K562 (cell line): ENCODE results near the gene DENND5B. TPM values are rescaled to one million over a fixed set of nuclear protein-coding genes. Genes with fewer than 3 reads are reported as not detected.

Source experiments
- ATAC-seq: fragments of 200-7000 bp; cut with Tn5 transposase; 3 replicates; pipeline ENCODE4 v1.9.1; 2020; ENCODE audit warnings: moderate library complexity
- BruUV-seq: library from RNA; stranded (reverse); fragments of 400-500 nt; replicated peaks from 2 replicates; lab custom pipeline; 2021; lab: Mats Ljungman, UMichigan
- CTCF ChIA-PET: fragments of 300-600 bp; formaldehyde crosslinking; extraction: SDS; loops from one replicate; lab custom pipeline; 2021; ENCODE audit warnings: low intra/inter-chr PET ratio; lab: Yijun Ruan, JAX
- POLR2A ChIA-PET: fragments of 300-600, 350-650 bp; sonication (Branson Sonifier 250); formaldehyde crosslinking; extraction: SDS; loops from one replicate; lab custom pipeline; 2021; ENCODE audit warnings: antibody characterized with exemption, inconsistent platforms; lab: Yijun Ruan, JAX
- DNase-seq, 4 experiments: peaks; one replicate each; pipeline versions ENCODE4 v3.0.0 to v3.0.0-alpha.2; 2011 to 2018; ENCODE audit warnings: low spot score in 3 of 4, mixed read lengths in 3 of 4; ENCODE audit errors: extremely low read depth in 1 of 4
- FAIRE-seq: peaks from 2 replicates; lab custom pipeline; 2011; peaks lifted over from hg19 to GRCh38; lab: Jason Lieb, UNC
- H2AFZ ChIP-seq: 2 replicates; pipeline ENCODE4 v1.6.0; 2011; ENCODE audit warnings: low read depth, low read length, control low read depth, inconsistent platforms
- H3K27ac ChIP-seq: fragments of 200-600 bp; 3 replicates; pipeline ENCODE4 v1.8.0; 2011; ENCODE audit warnings: low read depth, mild to moderate bottlenecking, control low read depth, inconsistent platforms, low read length, moderate library complexity, mixed read lengths; ENCODE audit errors: extremely low read depth
- H3K27me3 ChIP-seq, 2 experiments: fragments of 300-600 bp in 1 of 2; 2 replicates in 1 of 2; 3 replicates in 1 of 2; pipeline versions ENCODE4 v1.6.0 to v1.8.0; 2011; ENCODE audit warnings: inconsistent platforms in 2 of 2, low read length in 2 of 2, mild to moderate bottlenecking in 1 of 2, mixed read lengths in 1 of 2, moderate library complexity in 1 of 2; ENCODE audit not compliant: control insufficient read depth in 2 of 2, insufficient read depth in 2 of 2
- H3K36me3 ChIP-seq: fragments of 300-600 bp; 3 replicates; pipeline ENCODE4 v1.8.0; 2011; ENCODE audit warnings: mild to moderate bottlenecking, low read length, inconsistent platforms; ENCODE audit not compliant: control insufficient read depth, insufficient read depth
- H3K4me1 ChIP-seq, 2 experiments: fragments of 200-600 bp in 1 of 2; replicated peaks in 1 of 2; 2 replicates in 1 of 2; 3 replicates in 1 of 2; pipeline versions ENCODE4 v1.5.1 to v1.8.0; 2011; ENCODE audit warnings: inconsistent platforms in 2 of 2, low read length in 2 of 2, mild to moderate bottlenecking in 1 of 2, mixed read lengths in 1 of 2, moderate library complexity in 1 of 2; ENCODE audit not compliant: control insufficient read depth in 2 of 2, insufficient read depth in 2 of 2
- H3K4me2 ChIP-seq: 2 replicates; pipeline ENCODE4 v1.6.1; 2011; ENCODE audit warnings: low read length, control low read depth, inconsistent platforms, mixed read lengths; ENCODE audit not compliant: insufficient read depth
- H3K4me3 ChIP-seq: fragments of 200-600 bp; sonication (generic), shearing (Covaris generic); 2 replicates; pipeline ENCODE4 v1.5.1; 2016; ENCODE audit warnings: control low read depth, inconsistent platforms
- H3K79me2 ChIP-seq: fragments of 200-600 bp; 3 replicates; pipeline ENCODE4 v1.8.0; 2011; ENCODE audit warnings: low read length, inconsistent platforms; ENCODE audit not compliant: control insufficient read depth, insufficient read depth
- H3K9ac ChIP-seq, 2 experiments: 2 replicates each; pipeline versions ENCODE4 v1.6.0 to v1.6.1; 2011; ENCODE audit warnings: low read depth in 2 of 2, low read length in 2 of 2, control low read depth in 1 of 2, inconsistent platforms in 1 of 2, mild to moderate bottlenecking in 1 of 2, mixed read lengths in 1 of 2; ENCODE audit not compliant: insufficient read depth in 1 of 2
- H3K9me1 ChIP-seq: one replicate; pipeline ENCODE4 v1.6.0; 2011; ENCODE audit warnings: inconsistent platforms, mild to moderate bottlenecking, low read length, moderate library complexity; ENCODE audit not compliant: control insufficient read depth, insufficient read depth
- H3K9me3 ChIP-seq: replicated peaks from 2 replicates; pipeline ENCODE4 v1.5.1; 2011; ENCODE audit warnings: low read depth, low read length, inconsistent platforms; ENCODE audit not compliant: control insufficient read depth, insufficient read depth
- H4K20me1 ChIP-seq: replicated peaks from 2 replicates; pipeline ENCODE4 v1.6.1; 2011; ENCODE audit warnings: low read length, inconsistent platforms, mixed read lengths; ENCODE audit not compliant: control insufficient read depth, insufficient read depth
- ATF1 ChIP-seq, 2 experiments: fragments of 450-650 bp in 1 of 2; IDR thresholded peaks; 2 replicates each; pipeline ENCODE4 v1.6.1; 2016; ENCODE audit warnings: missing compliant biosample characterization in 1 of 2, missing genetic modification characterization in 1 of 2
- BRD4 ChIP-seq: fragments of 200-600 bp; sonication (generic); IDR thresholded peaks from 2 replicates; pipeline ENCODE4 v1.6.1; 2017; ENCODE audit warnings: inconsistent platforms
- FOXM1 ChIP-seq, 2 experiments: fragments of 450-650 bp in 1 of 2; sonication (generic) in 1 of 2; formaldehyde crosslinking in 1 of 2; IDR thresholded peaks; 2 replicates each; pipeline versions ENCODE4 v1.6.1 to v1.9.0; 2017 to 2022; ENCODE audit warnings: low read depth in 2 of 2, mild to moderate bottlenecking in 2 of 2, missing genetic modification reagents in 1 of 2, moderate library complexity in 1 of 2
- GATAD2A ChIP-seq: fragments of 450-650 bp; IDR thresholded peaks from 2 replicates; pipeline ENCODE4 v1.6.1; 2017
- GTF2A2 ChIP-seq: IDR thresholded peaks from 2 replicates; pipeline ENCODE4 v1.6.1; 2016; ENCODE audit warnings: mild to moderate bottlenecking, missing genetic modification characterization, missing compliant biosample characterization
- L3MBTL2 ChIP-seq: fragments of 450-650 bp; IDR thresholded peaks from 2 replicates; pipeline ENCODE4 v1.6.1; 2016; ENCODE audit warnings: mild to moderate bottlenecking, moderate library complexity
- MCM5 ChIP-seq: fragments of 450-650 bp; IDR thresholded peaks from 2 replicates; pipeline ENCODE4 v1.6.1; 2016; ENCODE audit warnings: low read depth
- MEF2A ChIP-seq: IDR thresholded peaks from 2 replicates; pipeline ENCODE4 v1.6.1; 2011; ENCODE audit warnings: low read depth, mild to moderate bottlenecking, low read length, moderate library complexity; ENCODE audit not compliant: control insufficient read depth
- PHF8 ChIP-seq: fragments of 200-600 bp; sonication (generic); IDR thresholded peaks from 2 replicates; pipeline ENCODE4 v1.6.1; 2012; ENCODE audit warnings: mixed run types, mild to moderate bottlenecking, inconsistent platforms, low read length, moderate library complexity, borderline replicate concordance
- TARDBP ChIP-seq: fragments of 450-650 bp; IDR thresholded peaks from 2 replicates; pipeline ENCODE4 v1.6.1; 2016
- ZBED1 ChIP-seq: IDR thresholded peaks from 2 replicates; pipeline ENCODE4 v1.6.1; 2014
- WGBS: fragments of 100-300 bp; shearing (Covaris generic); methylation state at CpG from one replicate; pipeline ENCODE4 v1.1.6; 2016; ENCODE audit warnings: low coverage, mixed read lengths; ENCODE audit not compliant: insufficient coverage; ENCODE audit errors: missing lambda C conversion rate; 5-methylcytosine and 5-hydroxymethylcytosine counted together
- in situ Hi-C: fragments of 300-500 bp; cut with MboI; formaldehyde crosslinking; loops from 4 replicates; pipeline ENCODE4 v1.15.0; 2018; ENCODE audit warnings: inconsistent platforms, mixed read lengths
- intact Hi-C: fragments of 100-400 bp; cut with micrococcal nuclease; formaldehyde crosslinking; loops from 2 replicates; pipeline ENCODE4 v1.14.2; 2022
- polyA plus RNA-seq, 8 experiments: library from polyadenylated mRNA; depleted of rRNA in 4 of 8; stranded (reverse) in 5 of 8; unstranded in 3 of 8; fragments of >200 nt; fragmentation: Nextera tagmentation in 2 of 8; fragmentation: Illumina TruSeq in 1 of 8; extraction: Ambion mirVana in 2 of 8; extraction: Trizol in 1 of 8; gene quantifications; 2 replicates each; pipeline versions ENCODE4 v1.2.1 to v1.2.3, GENCODE V29; 2011 to 2014; ENCODE audit warnings: inconsistent platforms in 1 of 8, missing spikeins in 1 of 8
- total RNA-seq, 7 experiments: library from RNA; depleted of rRNA in 6 of 7; stranded (reverse); fragments of >200 nt in 6 of 7; fragmentation: Illumina TruSeq in 2 of 7; extraction: Trizol in 2 of 7; gene quantifications; 2 replicates each; pipeline versions ENCODE4 v1.2.1 to v1.2.3, GENCODE V29; 2011 to 2021; ENCODE audit warnings: low replicate concordance in 1 of 7
- TF ChIP-seq, protein P1 (sequence below): sonication (generic); formaldehyde crosslinking; IDR thresholded peaks from 2 replicates; pipeline ENCODE4 v1.4.0; 2020; ENCODE audit warnings: mild to moderate bottlenecking, missing genetic modification reagents
- TF ChIP-seq, protein P2 (sequence below): fragments of 450-650 bp; formaldehyde crosslinking; IDR thresholded peaks from 2 replicates; pipeline ENCODE4 v1.4.0; 2022; ENCODE audit warnings: missing genetic modification characterization
- TF ChIP-seq, protein P3 (sequence below): fragments of 450-650 bp; IDR thresholded peaks from one replicate; pipeline ENCODE4 v1.6.1; 2018; ENCODE audit warnings: mild to moderate bottlenecking, moderate library complexity; ENCODE audit not compliant: partially characterized antibody

The DENND5B gene
- total and polyA plus RNA-seq, 9 of the 15 experiments (the other 6 are each of a cell fraction or from before 2014, with no cell fraction given) = 0.99 to 6.0 (median 3.6) TPM

- TF ChIP-seq, protein P1, sequence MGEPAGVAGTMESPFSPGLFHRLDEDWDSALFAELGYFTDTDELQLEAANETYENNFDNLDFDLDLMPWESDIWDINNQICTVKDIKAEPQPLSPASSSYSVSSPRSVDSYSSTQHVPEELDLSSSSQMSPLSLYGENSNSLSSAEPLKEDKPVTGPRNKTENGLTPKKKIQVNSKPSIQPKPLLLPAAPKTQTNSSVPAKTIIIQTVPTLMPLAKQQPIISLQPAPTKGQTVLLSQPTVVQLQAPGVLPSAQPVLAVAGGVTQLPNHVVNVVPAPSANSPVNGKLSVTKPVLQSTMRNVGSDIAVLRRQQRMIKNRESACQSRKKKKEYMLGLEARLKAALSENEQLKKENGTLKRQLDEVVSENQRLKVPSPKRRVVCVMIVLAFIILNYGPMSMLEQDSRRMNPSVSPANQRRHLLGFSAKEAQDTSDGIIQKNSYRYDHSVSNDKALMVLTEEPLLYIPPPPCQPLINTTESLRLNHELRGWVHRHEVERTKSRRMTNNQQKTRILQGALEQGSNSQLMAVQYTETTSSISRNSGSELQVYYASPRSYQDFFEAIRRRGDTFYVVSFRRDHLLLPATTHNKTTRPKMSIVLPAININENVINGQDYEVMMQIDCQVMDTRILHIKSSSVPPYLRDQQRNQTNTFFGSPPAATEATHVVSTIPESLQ (CRISPR knock-in tag) = no peak
- TF ChIP-seq, protein P2, sequence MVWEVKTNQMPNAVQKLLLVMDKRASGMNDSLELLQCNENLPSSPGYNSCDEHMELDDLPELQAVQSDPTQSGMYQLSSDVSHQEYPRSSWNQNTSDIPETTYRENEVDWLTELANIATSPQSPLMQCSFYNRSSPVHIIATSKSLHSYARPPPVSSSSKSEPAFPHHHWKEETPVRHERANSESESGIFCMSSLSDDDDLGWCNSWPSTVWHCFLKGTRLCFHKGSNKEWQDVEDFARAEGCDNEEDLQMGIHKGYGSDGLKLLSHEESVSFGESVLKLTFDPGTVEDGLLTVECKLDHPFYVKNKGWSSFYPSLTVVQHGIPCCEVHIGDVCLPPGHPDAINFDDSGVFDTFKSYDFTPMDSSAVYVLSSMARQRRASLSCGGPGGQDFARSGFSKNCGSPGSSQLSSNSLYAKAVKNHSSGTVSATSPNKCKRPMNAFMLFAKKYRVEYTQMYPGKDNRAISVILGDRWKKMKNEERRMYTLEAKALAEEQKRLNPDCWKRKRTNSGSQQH (CRISPR knock-in tag) = no peak
- no peak for TF ChIP-seq GATAD2A
Observed at GRCh38 chr12:31362759-31363415, 228.0 kb downstream of the DENND5B start (continued).

DNA sequence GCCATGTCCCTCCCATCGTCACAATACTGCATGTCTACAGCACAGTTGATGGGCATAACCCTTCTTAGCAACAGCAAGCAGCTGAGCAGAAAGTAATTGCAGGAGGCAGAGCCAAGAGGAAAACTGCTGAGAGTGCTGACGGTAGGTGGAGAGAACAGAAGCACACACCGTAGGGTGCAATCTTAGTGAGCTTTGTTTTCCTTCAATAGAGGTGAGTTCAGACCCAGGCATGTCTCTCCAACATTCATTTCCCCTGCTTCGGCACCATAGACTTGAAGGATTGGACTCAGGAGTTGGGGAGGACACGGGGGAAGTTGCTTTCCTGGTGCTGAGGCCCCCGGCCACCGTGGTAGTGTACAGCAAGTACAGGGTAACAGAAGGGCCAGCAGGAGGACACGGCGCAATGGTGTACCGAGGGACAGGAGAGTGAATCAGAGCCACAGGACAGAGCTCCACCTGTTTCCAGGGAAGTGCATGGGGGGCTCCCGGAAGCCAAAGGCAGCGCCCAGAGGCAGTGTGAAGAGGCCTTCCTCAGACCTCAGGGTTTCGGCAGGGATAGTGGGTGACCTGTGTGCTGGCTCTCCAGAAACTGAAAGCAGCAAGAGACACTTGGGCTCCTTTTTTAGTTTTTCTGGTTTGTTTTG lies 228.7 kb downstream of the DENND5B start:
- POLR2A ChIA-PET = interaction anchor here (0.5 to 2.0 kb wide), 6 partner anchors 9 to 1040 kb away, joined by 3 to 7 read pairs (median 3); no protein-coding TSS in a partner anchor
- H3K9ac ChIP-seq = peak overlapping the region; percentile 51 to 88
- in situ Hi-C loops = no loop called here
- no peaks in the 10 kb centered on the region for H3K9me3 ChIP-seq
- no peak for TF ChIP-seq GTF2A2
- TF ChIP-seq MCM5 = no peak
- no peak for TF ChIP-seq L3MBTL2
- no peak for TF ChIP-seq BRD4
- TF ChIP-seq, protein P3, sequence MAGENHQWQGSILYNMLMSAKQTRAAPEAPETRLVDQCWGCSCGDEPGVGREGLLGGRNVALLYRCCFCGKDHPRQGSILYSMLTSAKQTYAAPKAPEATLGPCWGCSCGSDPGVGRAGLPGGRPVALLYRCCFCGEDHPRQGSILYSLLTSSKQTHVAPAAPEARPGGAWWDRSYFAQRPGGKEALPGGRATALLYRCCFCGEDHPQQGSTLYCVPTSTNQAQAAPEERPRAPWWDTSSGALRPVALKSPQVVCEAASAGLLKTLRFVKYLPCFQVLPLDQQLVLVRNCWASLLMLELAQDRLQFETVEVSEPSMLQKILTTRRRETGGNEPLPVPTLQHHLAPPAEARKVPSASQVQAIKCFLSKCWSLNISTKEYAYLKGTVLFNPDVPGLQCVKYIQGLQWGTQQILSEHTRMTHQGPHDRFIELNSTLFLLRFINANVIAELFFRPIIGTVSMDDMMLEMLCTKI = no peak
- TF ChIP-seq PHF8 = peak; percentile 15; the same call in 1 of the 2 replicates
- no peak for TF ChIP-seq MEF2A
- TF ChIP-seq TARDBP = no peak
- no peak for TF ChIP-seq ATF1 (CRISPR knock-in tag; IDR thresholded peaks at IDR 0.05)
- 0 out of 2 replicates have a peak, but pooled peaks have one; percentile 29 for TF ChIP-seq ATF1 (tag; IDR thresholded peaks at IDR 0.05)
- TF ChIP-seq ZBED1 = no peak
- TF ChIP-seq FOXM1 (IDR thresholded peaks at IDR 0.05; ENCODE audit: low read depth) = no peak
- TF ChIP-seq FOXM1 (CRISPR knock-in tag; IDR thresholded peaks at IDR 0.05; ENCODE audit: low read depth) = no peak
- intact Hi-C loops = no loop called here
- H4K20me1 ChIP-seq = no peaks in the 10 kb centered on the region
- WGBS = 27% methylated on average over 13 of the region's 13 CpGs
- ATAC-seq = peak; percentile 88
- no peaks in the 10 kb centered on the region for H3K27me3 ChIP-seq
- peaks cover 11 to 12% of the 10 kb centered on the region in 2 experiments; a peak in 3 of 5 replicates for H3K4me1 ChIP-seq
- peak overlapping the region; percentile 22; the same call in 1 of the 3 replicates for H3K27ac ChIP-seq
- H3K36me3 ChIP-seq = no peaks in the 10 kb centered on the region
- peak; percentile 54 for FAIRE-seq
- BruUV-seq = no TSS peak
- H3K4me2 ChIP-seq = peak overlapping the region; percentile 64
- CTCF ChIA-PET = no interaction called here
- H3K9me1 ChIP-seq = no peaks in the 10 kb centered on the region
- H2AFZ ChIP-seq = peak overlapping the region; percentile 98
- no peaks in the 10 kb centered on the region for H3K79me2 ChIP-seq
- DNase-seq = peak; percentile 16 to 40 (median 26)
- H3K4me3 ChIP-seq = no peak overlapping the region; the same call in 1 of the 2 replicates
